ENCODE results near the gene CCNG2. TPM values are rescaled to one million over a fixed set of nuclear protein-coding genes. Genes with fewer than 3 reads are reported as not detected.

CCNG2 gene
- total and polyA plus RNA-seq, 9 of the 15 experiments (the other 6 are each of a cell fraction or from before 2014, with no cell fraction given) = 0.49 to 6.6 (median 2.9) TPM

DNA sequence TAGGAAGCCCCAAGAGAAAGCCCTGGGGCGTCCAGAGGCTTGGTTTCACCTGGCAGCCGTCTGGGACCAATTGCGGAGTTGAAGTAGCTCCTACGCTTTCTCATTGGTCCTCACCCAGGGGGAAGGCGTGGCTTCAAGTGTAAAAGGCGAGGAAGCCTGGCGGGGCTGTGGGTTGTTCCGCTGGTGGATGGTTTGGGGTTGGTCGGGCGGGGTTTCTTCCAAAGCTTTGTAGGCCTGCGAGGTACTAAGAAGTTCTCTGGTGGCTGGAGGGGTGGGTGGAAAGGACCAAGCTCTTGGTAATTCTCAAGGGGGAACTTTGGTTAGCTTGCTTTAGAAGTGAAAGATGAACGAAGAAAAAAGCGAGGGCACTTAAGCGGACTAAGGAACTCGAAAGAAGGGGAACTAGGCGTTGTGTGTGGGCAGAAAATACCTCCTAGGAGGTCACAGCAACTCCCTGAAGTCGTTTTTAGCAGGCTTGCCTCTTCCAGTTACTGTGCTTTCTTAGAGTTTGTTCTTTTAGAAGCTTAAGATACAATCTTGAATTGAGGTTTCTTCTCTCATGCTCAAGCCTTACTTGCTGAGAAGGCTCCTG, 36.6 kb downstream of the CCNG2 start:
- in situ Hi-C loops (cut with MboI) (no loop called here), intact Hi-C loops (cut with micrococcal nuclease) (no loop called here)
- H2AFZ ChIP-seq (ENCODE audit: low read depth, low read length) = peak overlapping the region; percentile 66
- no peak for FAIRE-seq
- H3K79me2 ChIP-seq (ENCODE audit: control insufficient read depth, insufficient read depth, low read length) = no peaks in the 10 kb centered on the region
- no peak overlapping the region for H3K9ac ChIP-seq (ENCODE audit: insufficient read depth in 1 of 2, low read depth in 2 of 2, low read length in 2 of 2)
- WGBS (ENCODE audit: insufficient coverage, low coverage, missing lambda C conversion rate) = 3% methylated on average over 16 of the region's 17 CpGs
- no peaks in the 10 kb centered on the region for H3K9me1 ChIP-seq (ENCODE audit: control insufficient read depth, insufficient read depth, low read length)
- no peaks in the 10 kb centered on the region for H3K9me3 ChIP-seq (replicated peaks; ENCODE audit: control insufficient read depth, insufficient read depth, low read depth, low read length)
- TF ChIP-seq NFYB (IDR thresholded peaks at IDR 0.05; ENCODE audit: extremely low read depth, insufficient read length) = peak; percentile 72
- no peak for TF ChIP-seq MCM5 (IDR thresholded peaks at IDR 0.05; ENCODE audit: low read depth)
- TF ChIP-seq ZNF766 (CRISPR knock-in tag; conservative IDR thresholded peaks at IDR 0.05) = peak; percentile 79; the same call in 1 of the 2 replicates
- no peak for TF ChIP-seq EZH2 (IDR thresholded peaks at IDR 0.05; ENCODE audit: borderline replicate concordance, low read depth, low read length)
- no peaks in the 10 kb centered on the region for H3K4me1 ChIP-seq (replicated peaks in 1 of 2; ENCODE audit: control insufficient read depth in 2 of 2, insufficient read depth in 2 of 2, low read length in 2 of 2)
- POLR2A ChIA-PET = no interaction called here
- peak; percentile 54 to 65 (median 64) for DNase-seq (ENCODE audit: extremely low read depth in 1 of 4, low spot score in 3 of 4)
- peaks cover 13 to 39% of the 10 kb centered on the region in 2 experiments; a peak in 4 of 5 replicates for H3K27me3 ChIP-seq (ENCODE audit: control insufficient read depth in 2 of 2, insufficient read depth in 2 of 2, low read length in 2 of 2)
- BruUV-seq (replicated peaks) = no TSS peak
- H3K4me3 ChIP-seq = no peak overlapping the region
- no peaks in the 10 kb centered on the region for H4K20me1 ChIP-seq (replicated peaks; ENCODE audit: control insufficient read depth, insufficient read depth, low read length)
- H3K27ac ChIP-seq (ENCODE audit: extremely low read depth, low read depth, low read length) = no peak overlapping the region
- H3K36me3 ChIP-seq (ENCODE audit: control insufficient read depth, insufficient read depth, low read length) = no peaks in the 10 kb centered on the region
- peak; percentile 95 for ATAC-seq
- H3K4me2 ChIP-seq (ENCODE audit: insufficient read depth, low read length) = peak overlapping the region; percentile 34
- CTCF ChIA-PET (ENCODE audit: low intra/inter-chr PET ratio) = no interaction called here

DNA sequence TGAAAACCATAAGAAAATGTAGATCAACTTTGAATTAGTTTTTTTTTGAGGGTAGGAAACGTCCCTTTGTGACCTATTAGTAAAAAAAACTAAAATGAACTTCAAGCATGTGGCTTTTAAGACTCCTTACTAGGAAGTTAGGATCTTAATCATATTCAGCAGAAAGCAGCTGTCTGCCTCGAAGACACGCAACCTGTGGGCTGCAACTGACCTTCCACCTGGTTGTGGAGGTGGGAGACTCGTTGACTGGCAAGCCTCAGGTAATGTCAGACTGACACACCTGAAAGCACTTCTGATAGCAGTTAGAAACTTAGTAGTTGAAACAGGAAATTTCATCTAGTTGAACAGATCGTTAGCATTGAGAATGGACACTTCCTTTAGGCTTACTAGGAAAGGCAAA, 37.4 kb downstream of the CCNG2 start:
- FAIRE-seq (no peak), ATAC-seq (no peak), DNase-seq (ENCODE audit: extremely low read depth in 1 of 4, low spot score in 3 of 4) (no peak)
- H3K4me1 ChIP-seq (replicated peaks in 1 of 2; ENCODE audit: control insufficient read depth in 2 of 2, insufficient read depth in 2 of 2, low read length in 2 of 2) = no peaks in the 10 kb centered on the region
- H3K27ac ChIP-seq (ENCODE audit: extremely low read depth, low read depth, low read length) = no peak overlapping the region
- H3K9me3 ChIP-seq (replicated peaks; ENCODE audit: control insufficient read depth, insufficient read depth, low read depth, low read length) = no peaks in the 10 kb centered on the region
- no peaks in the 10 kb centered on the region for H3K36me3 ChIP-seq (ENCODE audit: control insufficient read depth, insufficient read depth, low read length)
- no peak for TF ChIP-seq TAF15 (IDR thresholded peaks at IDR 0.05; ENCODE audit: low read depth, low read length)
- TF ChIP-seq POLR3A (IDR thresholded peaks at IDR 0.05; ENCODE audit: borderline replicate concordance, extremely low read depth, insufficient read depth, insufficient read length) = no peak
- no peak for TF ChIP-seq TEAD4 (IDR thresholded peaks at IDR 0.05; ENCODE audit: low read length)
- TF ChIP-seq TEAD4 (CRISPR knock-in tag; IDR thresholded peaks at IDR 0.05; ENCODE audit: borderline replicate concordance) = no peak
- TF ChIP-seq NR2C2 (CRISPR knock-in tag; IDR thresholded peaks at IDR 0.05) = no peak
- TF ChIP-seq NR2C2 (tag; IDR thresholded peaks at IDR 0.05) = no peak
- TF ChIP-seq NCOA1 (IDR thresholded peaks at IDR 0.05; ENCODE audit: low read depth) = no peak
- TF ChIP-seq C11orf30 (IDR thresholded peaks at IDR 0.05; ENCODE audit: low read depth) = no peak
- TF ChIP-seq ELF4 (CRISPR knock-in tag; IDR thresholded peaks at IDR 0.05) = no peak
- TF ChIP-seq, protein P1, sequence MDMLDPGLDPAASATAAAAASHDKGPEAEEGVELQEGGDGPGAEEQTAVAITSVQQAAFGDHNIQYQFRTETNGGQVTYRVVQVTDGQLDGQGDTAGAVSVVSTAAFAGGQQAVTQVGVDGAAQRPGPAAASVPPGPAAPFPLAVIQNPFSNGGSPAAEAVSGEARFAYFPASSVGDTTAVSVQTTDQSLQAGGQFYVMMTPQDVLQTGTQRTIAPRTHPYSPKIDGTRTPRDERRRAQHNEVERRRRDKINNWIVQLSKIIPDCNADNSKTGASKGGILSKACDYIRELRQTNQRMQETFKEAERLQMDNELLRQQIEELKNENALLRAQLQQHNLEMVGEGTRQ (CRISPR knock-in tag; IDR thresholded peaks at IDR 0.05) = no peak
- peaks cover 13 to 43% of the 10 kb centered on the region in 2 experiments for H3K27me3 ChIP-seq (ENCODE audit: control insufficient read depth in 2 of 2, insufficient read depth in 2 of 2, low read length in 2 of 2)
- H3K9me1 ChIP-seq (ENCODE audit: control insufficient read depth, insufficient read depth, low read length) = no peaks in the 10 kb centered on the region
- ChIA-PET POLR2A (no interaction called here), CTCF (ENCODE audit: low intra/inter-chr PET ratio) (no interaction called here)
- intact Hi-C loops (cut with micrococcal nuclease) (no loop called here), in situ Hi-C loops (cut with MboI) (no loop called here)
- H3K4me2 ChIP-seq (ENCODE audit: insufficient read depth, low read length) = no peak overlapping the region
- H3K4me3 ChIP-seq = no peak overlapping the region
- H4K20me1 ChIP-seq (replicated peaks; ENCODE audit: control insufficient read depth, insufficient read depth, low read length) = no peaks in the 10 kb centered on the region
- BruUV-seq (replicated peaks) = no TSS peak
- 5% methylated on average over 5 of the region's 5 CpGs for WGBS (ENCODE audit: insufficient coverage, low coverage, missing lambda C conversion rate)
- no peak overlapping the region for H3K9ac ChIP-seq (ENCODE audit: insufficient read depth in 1 of 2, low read depth in 2 of 2, low read length in 2 of 2)
- no peak overlapping the region for H2AFZ ChIP-seq (ENCODE audit: low read depth, low read length)
- H3K79me2 ChIP-seq (ENCODE audit: control insufficient read depth, insufficient read depth, low read length) = no peaks in the 10 kb centered on the region
